HepG2 (cell line): ENCODE results near the gene STARD6. TPM values are rescaled to one million over a fixed set of nuclear protein-coding genes. Genes with fewer than 3 reads are reported as not detected.
A peak's percentile ranks its signal among the peaks of the same experiment; 100 is the strongest.

Experiments used
- ATAC-seq: fragments of 200-7000 bp; cut with Tn5 transposase; 3 replicates; pipeline ENCODE4 v1.9.1; 2020; ENCODE audit warnings: mild to moderate bottlenecking, moderate library complexity
- BruUV-seq: library from RNA; stranded (reverse); fragments of 400-500 nt; replicated peaks from 2 replicates; lab custom pipeline; 2021; lab: Mats Ljungman, UMichigan
- CTCF ChIA-PET: fragments of 300-600 bp; formaldehyde crosslinking; extraction: SDS; loops from one replicate; lab custom pipeline; 2021; ENCODE audit warnings: low total read pairs, inconsistent platforms, low intra/inter-chr PET ratio; lab: Yijun Ruan, JAX
- POLR2A ChIA-PET: fragments of 350-600 bp; sonication (Branson Sonifier 250); formaldehyde crosslinking; loops from one replicate; lab custom pipeline; 2020; ENCODE audit warnings: antibody characterized with exemption, inconsistent platforms; lab: Yijun Ruan, JAX
- DNase-seq: peaks from one replicate; pipeline ENCODE4 v3.0.0-alpha.2; 2015; ENCODE audit warnings: low spot score
- FAIRE-seq: peaks from 3 replicates; lab custom pipeline; 2011; peaks lifted over from hg19 to GRCh38; lab: Jason Lieb, UNC
- H2AFZ ChIP-seq: one replicate; pipeline ENCODE4 v1.6.1; 2011; ENCODE audit warnings: low read length, inconsistent platforms
- H3K27ac ChIP-seq: fragments of 300-600 bp; 3 replicates; pipeline ENCODE4 v1.8.0; 2011; ENCODE audit warnings: mixed run types, mild to moderate bottlenecking, mixed read lengths, low read length, inconsistent platforms; ENCODE audit not compliant: insufficient read depth; ENCODE audit errors: extremely low read length
- H3K27me3 ChIP-seq, 2 experiments: fragments of 200-600 bp in 1 of 2; 2 replicates in 1 of 2; 3 replicates in 1 of 2; pipeline versions ENCODE4 v1.6.0 to v1.8.0; 2011; ENCODE audit warnings: low read length in 2 of 2, mild to moderate bottlenecking in 2 of 2, moderate library complexity in 2 of 2, inconsistent platforms in 1 of 2; ENCODE audit not compliant: insufficient read depth in 2 of 2, control insufficient read depth in 1 of 2
- H3K36me3 ChIP-seq, 2 experiments: fragments of 200-600 bp in 1 of 2; replicated peaks in 1 of 2; 2 replicates in 1 of 2; 3 replicates in 1 of 2; pipeline versions ENCODE4 v1.5.1 to v1.8.0; 2011; ENCODE audit warnings: low read length in 2 of 2, inconsistent platforms in 1 of 2; ENCODE audit not compliant: insufficient read depth in 2 of 2, control insufficient read depth in 1 of 2
- H3K4me1 ChIP-seq: 2 replicates; pipeline ENCODE4 v1.5.1; 2012; ENCODE audit warnings: low read length, inconsistent platforms; ENCODE audit not compliant: insufficient read depth
- H3K4me2 ChIP-seq: 2 replicates; pipeline ENCODE4 v1.6.0; 2011; ENCODE audit warnings: low read depth, low read length, inconsistent platforms
- H3K4me3 ChIP-seq, 3 experiments: fragments of 200-600 bp in 1 of 3; sonication (generic), shearing (Covaris generic) in 1 of 3; replicated peaks in 1 of 3; 2 replicates each; pipeline ENCODE4 v1.5.1; 2011 to 2016; ENCODE audit warnings: low read length in 3 of 3, inconsistent platforms in 2 of 3, low read depth in 2 of 3, mild to moderate bottlenecking in 2 of 3, control low read depth in 1 of 3, mixed read lengths in 1 of 3; ENCODE audit not compliant: insufficient read depth in 1 of 3
- H3K79me2 ChIP-seq: one replicate; pipeline ENCODE4 v1.6.1; 2011; ENCODE audit warnings: low read length, inconsistent platforms; ENCODE audit not compliant: insufficient read depth
- H3K9ac ChIP-seq: 2 replicates; pipeline ENCODE4 v1.6.0; 2011; ENCODE audit warnings: mild to moderate bottlenecking, low read depth, low read length, inconsistent platforms; ENCODE audit not compliant: insufficient read depth
- H3K9me3 ChIP-seq: 2 replicates; pipeline ENCODE4 v1.5.1; 2012; ENCODE audit warnings: mild to moderate bottlenecking, low read length
- H4K20me1 ChIP-seq: 2 replicates; pipeline ENCODE4 v1.6.0; 2011; ENCODE audit warnings: inconsistent platforms, mild to moderate bottlenecking, low read length, moderate library complexity; ENCODE audit not compliant: insufficient read depth
- ATF3 ChIP-seq: sonication (generic); formaldehyde crosslinking; IDR thresholded peaks from 2 replicates; pipeline ENCODE4 v1.4.0; 2020; ENCODE audit warnings: missing genetic modification reagents
- CENPBD1 ChIP-seq: sonication (generic); formaldehyde crosslinking; IDR thresholded peaks from 2 replicates; pipeline ENCODE4 v1.8.0; 2022; ENCODE audit warnings: missing genetic modification reagents, low read depth, mild to moderate bottlenecking, borderline replicate concordance
- CENPT ChIP-seq: sonication (generic); formaldehyde crosslinking; IDR thresholded peaks from 2 replicates; pipeline ENCODE4 v1.8.0; 2022; ENCODE audit warnings: low read depth, mild to moderate bottlenecking, moderate library complexity, missing genetic modification reagents
- FOSL1 ChIP-seq: sonication (generic); formaldehyde crosslinking; IDR thresholded peaks from 2 replicates; pipeline ENCODE4 v1.9.0; 2021; ENCODE audit warnings: missing genetic modification reagents, borderline replicate concordance
- FOXJ3 ChIP-seq: sonication (generic); formaldehyde crosslinking; IDR thresholded peaks from 2 replicates; pipeline ENCODE4 v1.4.0; 2020; ENCODE audit warnings: missing genetic modification reagents, mild to moderate bottlenecking, borderline replicate concordance
- HNRNPH1 ChIP-seq: fragments of 200-400 bp; formaldehyde crosslinking; optimal IDR thresholded peaks from 2 replicates; pipeline ENCODE3; 2017; ENCODE audit warnings: mild to moderate bottlenecking, low read depth, low read length
- HNRNPK ChIP-seq: fragments of 200-400 bp; formaldehyde crosslinking; IDR thresholded peaks from 2 replicates; pipeline ENCODE4 v1.6.1; 2018; ENCODE audit warnings: low read length, low read depth, moderate library complexity, mild to moderate bottlenecking; ENCODE audit not compliant: poor library complexity, severe bottlenecking
- NFYB ChIP-seq: sonication (generic); formaldehyde crosslinking; IDR thresholded peaks from 2 replicates; pipeline ENCODE4 v1.4.0; 2020; ENCODE audit warnings: missing genetic modification reagents
- NR1H2 ChIP-seq: sonication (generic); formaldehyde crosslinking; IDR thresholded peaks from 2 replicates; pipeline ENCODE4 v1.8.1; 2022; ENCODE audit warnings: low read depth, missing genetic modification reagents, borderline replicate concordance
- RBM22 ChIP-seq: fragments of 200-400 bp; formaldehyde crosslinking; optimal IDR thresholded peaks from 2 replicates; pipeline ENCODE3; 2017; ENCODE audit warnings: mild to moderate bottlenecking, low read length, moderate library complexity
- SAP130 ChIP-seq: IDR thresholded peaks from 2 replicates; pipeline ENCODE4 v1.6.1; 2016; ENCODE audit warnings: low read depth
- TEAD3 ChIP-seq: optimal IDR thresholded peaks from 2 replicates; pipeline ENCODE3; 2016; ENCODE audit warnings: borderline replicate concordance
- USF2 ChIP-seq, 2 experiments: sonication (generic) in 1 of 2; formaldehyde crosslinking in 1 of 2; IDR thresholded peaks; 2 replicates each; pipeline versions ENCODE4 v1.5.1 to v1.6.1; 2011 to 2020; ENCODE audit warnings: borderline replicate concordance in 1 of 2, low read depth in 1 of 2, low read length in 1 of 2, mild to moderate bottlenecking in 1 of 2, missing genetic modification reagents in 1 of 2, moderate library complexity in 1 of 2
- YEATS2 ChIP-seq: sonication (generic); formaldehyde crosslinking; IDR thresholded peaks from 2 replicates; pipeline ENCODE4 v1.4.0; 2020; ENCODE audit warnings: missing genetic modification reagents, borderline replicate concordance
- ZFP36L1 ChIP-seq: sonication (generic); formaldehyde crosslinking; IDR thresholded peaks from 2 replicates; pipeline ENCODE4 v1.8.0; 2022; ENCODE audit warnings: mild to moderate bottlenecking, missing genetic modification reagents, moderate library complexity
- ZNF205 ChIP-seq: IDR thresholded peaks from 2 replicates; pipeline ENCODE4 v1.6.1; 2018; ENCODE audit warnings: missing biosample characterization, missing genetic modification reagents
- WGBS: methylation state at CpG from one replicate; pipeline ENCODE4 v1.1.6; 2017; ENCODE audit warnings: low lambda C conversion rate; 5-methylcytosine and 5-hydroxymethylcytosine counted together
- in situ Hi-C: cut with HindIII; loops from 2 replicates; pipeline ENCODE4 v1.10.0; 2017; ENCODE audit warnings: low pct_unique_long_range_greater_than_20kb; ENCODE audit not compliant: extremely low pct_ligation_motif_present
- intact Hi-C: fragments of 100-400 bp; cut with micrococcal nuclease; formaldehyde crosslinking; loops from one replicate; pipeline ENCODE4 v1.10.0; 2022; ENCODE audit not compliant: unreplicated experiment
- polyA plus RNA-seq, 8 experiments: library from polyadenylated mRNA; depleted of rRNA in 3 of 8; stranded (reverse) in 7 of 8; unstranded in 1 of 8; fragments of >200 nt; fragmentation: Illumina TruSeq in 4 of 8; extraction: Trizol in 4 of 8; gene quantifications; 2 replicates each; pipeline versions ENCODE4 v1.2.1 to v1.2.3, GENCODE V29; 2011 to 2016; ENCODE audit warnings: low read depth in 4 of 8, missing spikeins in 1 of 8, mixed read lengths in 1 of 8; ENCODE audit not compliant: insufficient read depth in 1 of 8
- total RNA-seq, 5 experiments: library from RNA; depleted of rRNA; stranded (reverse); fragments of >200 nt; fragmentation: Illumina TruSeq; extraction: Trizol; gene quantifications; 2 replicates each; pipeline ENCODE4 v1.2.3, GENCODE V29; 2016; ENCODE audit warnings: low read depth in 1 of 5
- TF ChIP-seq, protein P1 (sequence below): sonication (generic); formaldehyde crosslinking; IDR thresholded peaks from 2 replicates; pipeline ENCODE4 v1.8.0; 2022; ENCODE audit warnings: missing genetic modification reagents, mild to moderate bottlenecking, inconsistent platforms, borderline replicate concordance

STARD6 gene
- total and polyA plus RNA-seq, 2 of the 13 experiments (the other 11 are each of a cell fraction or from before 2014, with no cell fraction given), result not detected

DNA sequence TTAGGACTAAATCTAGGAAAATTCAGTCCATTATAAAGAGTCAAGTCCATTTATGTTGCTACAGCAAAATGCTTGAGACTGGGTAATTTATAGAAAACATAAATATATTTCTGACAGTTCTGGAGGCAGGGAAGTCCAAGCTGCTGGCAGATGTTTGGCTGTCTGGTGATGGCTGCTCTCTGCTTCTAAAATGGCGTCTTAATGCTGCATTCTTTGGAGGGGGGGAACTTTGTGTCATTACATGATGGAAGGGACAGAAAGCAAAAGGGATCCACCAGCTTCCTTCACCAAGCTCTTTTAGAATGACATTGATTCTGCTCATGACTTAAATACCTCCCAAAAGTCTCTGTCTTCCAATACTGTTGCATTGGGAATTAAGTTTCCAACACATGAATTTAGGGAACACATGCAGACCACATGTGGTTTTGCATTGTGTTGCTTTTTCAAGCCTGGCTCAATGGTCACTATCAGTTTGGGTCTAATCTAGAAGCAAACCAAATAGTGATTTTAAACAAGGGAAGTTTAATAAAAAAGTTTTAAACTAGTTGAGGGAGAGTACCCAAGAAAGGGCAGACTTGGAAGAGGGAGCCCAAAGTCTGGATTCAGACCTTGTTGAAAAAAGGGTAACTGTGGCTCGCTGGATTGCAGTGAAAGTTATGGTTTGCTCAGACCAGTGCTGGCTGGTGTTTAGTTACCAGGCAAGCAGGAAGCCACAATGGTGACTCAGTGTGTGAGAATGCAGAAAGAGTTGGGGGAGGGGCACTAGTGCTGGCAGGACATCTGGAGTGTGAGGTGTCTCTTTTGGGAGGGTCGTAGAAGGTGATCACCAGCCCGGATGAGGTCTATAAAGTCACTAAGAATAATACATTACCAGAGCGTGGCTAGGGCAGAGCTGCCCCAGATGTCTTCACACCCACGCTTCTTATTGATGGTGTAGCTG is 30.8 kb upstream of the STARD6 start:
- CTCF ChIA-PET, result no interaction called here
- DNase-seq, result peak; percentile 80
- Histone ChIP-seq H3K9me3 (no peaks in the 10 kb centered on the region), H3K36me3 (no peaks in the 10 kb centered on the region), H3K9ac (peak overlapping the region; percentile 20; the same call in 1 of the 2 replicates), H3K27me3 (no peaks in the 10 kb centered on the region), H3K4me3 (peak overlapping the region in 1 of 3 experiments; percentile 11; a peak in 2 of 6 replicates), H3K4me1 (peaks cover 37% of the 10 kb centered on the region), H3K79me2 (no peaks in the 10 kb centered on the region), H2AFZ (peak overlapping the region; percentile 64), H3K27ac (peak overlapping the region; percentile 26), H3K4me2 (peak overlapping the region; percentile 59), H4K20me1 (no peaks in the 10 kb centered on the region)
- in situ Hi-C loops (no loop called here), intact Hi-C loops (loop anchor here (10.0 kb wide), 1 partner anchor 566 kb away; the partner anchor contains the start of gene CCDC68)
- POLR2A ChIA-PET, result no interaction called here
- no TSS peak for BruUV-seq
- peak; percentile 92 for ATAC-seq
- FAIRE-seq, result no peak
- WGBS, result 44% methylated on average over 6 of the region's 6 CpGs
- TF ChIP-seq NR1H2 (CRISPR knock-in tag) (no peak), ATF3 (CRISPR knock-in tag) (peak; percentile 94), TEAD3 (peak; percentile 94), SAP130 (peak; percentile 47), USF2 (IDR thresholded peaks at IDR 0.05; ENCODE audit: low read depth, low read length) (no peak), USF2 (CRISPR knock-in tag; IDR thresholded peaks at IDR 0.05; ENCODE audit: borderline replicate concordance) (no peak), HNRNPK (no peak), YEATS2 (CRISPR knock-in tag) (no peak; the same call in 1 of the 2 replicates), NFYB (CRISPR knock-in tag) (no peak), HNRNPH1 (no peak), CENPT (CRISPR knock-in tag) (no peak), FOXJ3 (CRISPR knock-in tag) (no peak), CENPBD1 (CRISPR knock-in tag) (no peak), ZNF205 (CRISPR knock-in tag) (no peak), RBM22 (no peak), FOSL1 (peak; percentile 94), ZFP36L1 (CRISPR knock-in tag) (no peak)
- TF ChIP-seq, protein P1, sequence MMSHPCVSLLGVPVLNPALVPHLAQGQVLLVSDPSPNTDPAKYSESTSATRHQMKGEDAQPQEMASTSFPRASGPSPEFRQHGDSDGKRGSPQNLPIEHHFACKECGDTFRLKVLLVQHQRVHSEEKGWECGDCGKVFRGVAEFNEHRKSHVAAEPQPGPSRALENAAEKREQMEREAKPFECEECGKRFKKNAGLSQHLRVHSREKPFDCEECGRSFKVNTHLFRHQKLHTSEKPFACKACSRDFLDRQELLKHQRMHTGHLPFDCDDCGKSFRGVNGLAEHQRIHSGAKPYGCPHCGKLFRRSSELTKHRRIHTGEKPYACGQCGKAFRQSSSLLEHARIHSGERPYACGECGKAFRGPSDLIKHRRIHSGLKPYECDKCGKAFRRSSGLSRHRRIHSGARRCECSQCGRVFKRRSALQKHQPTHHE (CRISPR knock-in tag), result no peak
